H1 (cell line): ENCODE results near the gene ANGPTL8. TPM values are rescaled to one million over a fixed set of nuclear protein-coding genes. Genes with fewer than 3 reads are reported as not detected.

Source experiments
- CTCF ChIA-PET: fragments of 300-600 bp; sonication (Branson Sonifier 250); formaldehyde crosslinking; loops from one replicate; lab custom pipeline; 2021; ENCODE audit not compliant: partially characterized antibody; lab: Charles Lee
- POLR2A ChIA-PET: fragments of 300-600 bp; sonication (Branson Sonifier 250); formaldehyde crosslinking; loops from one replicate; lab custom pipeline; 2021; ENCODE audit warnings: inconsistent platforms; ENCODE audit not compliant: partially characterized antibody; lab: Charles Lee
- DNase-seq, 2 experiments: peaks; one replicate each; pipeline versions ENCODE4 v3.0.0 to v3.0.0-alpha.2; 2010 to 2022; ENCODE audit warnings: low spot score in 2 of 2, low read depth in 1 of 2, mixed read lengths in 1 of 2
- FAIRE-seq: peaks from 2 replicates; lab custom pipeline; 2011; peaks lifted over from hg19 to GRCh38; lab: Jason Lieb, UNC
- H2AFZ ChIP-seq: 2 replicates; pipeline ENCODE4 v1.8.1; 2012; ENCODE audit warnings: low read length, inconsistent platforms
- H2AK5ac ChIP-seq: 2 replicates; pipeline ENCODE4 v1.6.1; 2013; ENCODE audit warnings: low read depth, low read length
- H2BK120ac ChIP-seq: replicated peaks from 2 replicates; pipeline ENCODE3; 2013; ENCODE audit warnings: low read depth, low read length, inconsistent platforms
- H2BK12ac ChIP-seq: 2 replicates; pipeline ENCODE4 v1.6.1; 2013; ENCODE audit warnings: low read depth, low read length
- H2BK15ac ChIP-seq: 2 replicates; pipeline ENCODE4 v1.6.1; 2013; ENCODE audit warnings: low read length
- H2BK20ac ChIP-seq: 2 replicates; pipeline ENCODE4 v1.6.1; 2013; ENCODE audit warnings: low read length
- H2BK5ac ChIP-seq: 2 replicates; pipeline ENCODE4 v1.6.1; 2013; ENCODE audit warnings: low read depth, low read length
- H3K14ac ChIP-seq: 2 replicates; pipeline ENCODE4 v1.6.1; 2013; ENCODE audit warnings: inconsistent platforms; ENCODE audit not compliant: insufficient read length
- H3K18ac ChIP-seq: 2 replicates; pipeline ENCODE4 v1.6.1; 2013; ENCODE audit warnings: low read length; ENCODE audit errors: extremely low read depth
- H3K23ac ChIP-seq: 2 replicates; pipeline ENCODE4 v1.6.1; 2013; ENCODE audit warnings: inconsistent platforms; ENCODE audit not compliant: insufficient read length
- H3K23me2 ChIP-seq: 2 replicates; pipeline ENCODE4 v1.6.1; 2013; ENCODE audit warnings: low read depth, low read length
- H3K27ac ChIP-seq: 2 replicates; pipeline ENCODE4 v1.6.1; 2011; ENCODE audit warnings: low read depth, low read length, inconsistent platforms
- H3K27me3 ChIP-seq, 4 experiments: replicated peaks in 1 of 4; 1 replicate in 1 of 4; 2 replicates in 3 of 4; pipeline versions ENCODE4 v1.6.1 to v1.8.1; 2011 to 2013; ENCODE audit warnings: low read length in 3 of 4, mild to moderate bottlenecking in 3 of 4, inconsistent platforms in 2 of 4, mixed read lengths in 2 of 4, moderate library complexity in 1 of 4; ENCODE audit not compliant: control insufficient read depth in 3 of 4, insufficient read depth in 3 of 4; ENCODE audit errors: extremely low read depth in 1 of 4
- H3K36me3 ChIP-seq, 4 experiments: 2 replicates each; pipeline versions ENCODE4 v1.6.1 to v1.8.1; 2011 to 2013; ENCODE audit warnings: mild to moderate bottlenecking in 4 of 4, low read length in 3 of 4, moderate library complexity in 2 of 4, control low read depth in 1 of 4, inconsistent platforms in 1 of 4; ENCODE audit not compliant: insufficient read depth in 4 of 4, control insufficient read depth in 2 of 4
- H3K4ac ChIP-seq: replicated peaks from 2 replicates; pipeline ENCODE3; 2013; ENCODE audit warnings: low read length, low read depth, mixed read lengths, inconsistent platforms; ENCODE audit not compliant: insufficient read length
- H3K4me1 ChIP-seq, 4 experiments: replicated peaks in 1 of 4; 1 replicate in 1 of 4; 2 replicates in 3 of 4; pipeline versions ENCODE4 v1.6.1 to v1.8.1; 2011 to 2013; ENCODE audit warnings: low read length in 3 of 4, inconsistent platforms in 2 of 4, mixed read lengths in 1 of 4; ENCODE audit not compliant: insufficient read depth in 4 of 4, control insufficient read depth in 3 of 4
- H3K4me2 ChIP-seq, 2 experiments: 2 replicates each; pipeline versions ENCODE4 v1.6.1 to v1.8.1; 2011 to 2013; ENCODE audit warnings: low read depth in 2 of 2, low read length in 2 of 2, control low read depth in 1 of 2, inconsistent platforms in 1 of 2, mild to moderate bottlenecking in 1 of 2; ENCODE audit not compliant: insufficient read depth in 1 of 2
- H3K4me3 ChIP-seq, 4 experiments: fragments of 200-600, 300-600 bp in 1 of 4; sonication (generic), shearing (Covaris generic), sonication (Bioruptor Twin) in 1 of 4; 2 replicates each; pipeline versions ENCODE4 v1.5.1 to v1.8.1; 2011 to 2016; ENCODE audit warnings: low read length in 4 of 4, low read depth in 3 of 4, control low read depth in 2 of 4, inconsistent platforms in 2 of 4, mild to moderate bottlenecking in 2 of 4, mixed read lengths in 1 of 4, moderate library complexity in 1 of 4; ENCODE audit not compliant: insufficient read depth in 2 of 4; ENCODE audit errors: extremely low read depth in 1 of 4
- H3K56ac ChIP-seq: replicated peaks from 2 replicates; pipeline ENCODE3; 2013; ENCODE audit warnings: low read depth, mild to moderate bottlenecking, mixed read lengths, low read length, inconsistent platforms; ENCODE audit not compliant: insufficient read length
- H3K79me1 ChIP-seq: 2 replicates; pipeline ENCODE4 v1.6.1; 2013; ENCODE audit warnings: low read depth, low read length, control low read depth
- H3K79me2 ChIP-seq, 2 experiments: 2 replicates each; pipeline versions ENCODE4 v1.6.1 to v1.8.1; 2012 to 2013; ENCODE audit warnings: low read length in 2 of 2, mild to moderate bottlenecking in 2 of 2, inconsistent platforms in 1 of 2; ENCODE audit not compliant: insufficient read depth in 2 of 2, control insufficient read depth in 1 of 2
- H3K9ac ChIP-seq, 4 experiments: replicated peaks in 1 of 4; 1 replicate in 1 of 4; 2 replicates in 3 of 4; pipeline versions ENCODE4 v1.6.1 to v1.8.1; 2011 to 2013; ENCODE audit warnings: low read depth in 3 of 4, low read length in 3 of 4, control low read depth in 2 of 4, mild to moderate bottlenecking in 2 of 4, moderate library complexity in 2 of 4, inconsistent platforms in 1 of 4; ENCODE audit errors: extremely low read depth in 1 of 4
- H3K9me3 ChIP-seq, 2 experiments: 2 replicates each; pipeline versions ENCODE4 v1.6.1 to v1.8.1; 2012 to 2013; ENCODE audit warnings: mild to moderate bottlenecking in 2 of 2, moderate library complexity in 2 of 2, control low read depth in 1 of 2, inconsistent platforms in 1 of 2, low read depth in 1 of 2, low read length in 1 of 2, mixed read lengths in 1 of 2; ENCODE audit not compliant: insufficient read depth in 2 of 2
- H4K20me1 ChIP-seq, 2 experiments: replicated peaks in 1 of 2; 2 replicates each; pipeline versions ENCODE3 to v1.8.1; 2011 to 2013; ENCODE audit warnings: inconsistent platforms in 2 of 2, low read length in 2 of 2, mild to moderate bottlenecking in 1 of 2; ENCODE audit not compliant: insufficient read depth in 2 of 2, control insufficient read depth in 1 of 2
- H4K5ac ChIP-seq: 2 replicates; pipeline ENCODE4 v1.6.1; 2013; ENCODE audit warnings: low read length, low read depth, mixed read lengths, inconsistent platforms; ENCODE audit not compliant: insufficient read length
- H4K8ac ChIP-seq: 2 replicates; pipeline ENCODE4 v1.8.0; 2013; ENCODE audit warnings: mild to moderate bottlenecking, moderate library complexity, low read length, inconsistent platforms; ENCODE audit not compliant: insufficient read depth; ENCODE audit errors: extremely low read depth
- H4K91ac ChIP-seq: replicated peaks from 2 replicates; pipeline ENCODE3; 2013; ENCODE audit warnings: low read length, mixed read lengths, inconsistent platforms; ENCODE audit not compliant: insufficient read length
- FOSL1 ChIP-seq: IDR thresholded peaks from 2 replicates; pipeline ENCODE4 v1.6.1; 2011; ENCODE audit warnings: mild to moderate bottlenecking, low read depth, low read length, moderate library complexity; ENCODE audit not compliant: insufficient read depth
- JUN ChIP-seq: IDR thresholded peaks from 2 replicates; pipeline ENCODE4 v1.6.1; 2011; ENCODE audit warnings: low read depth, mild to moderate bottlenecking, improper control_type of control experiment, low read length
- SUZ12 ChIP-seq: fragments of 200-600 bp; sonication (generic); IDR thresholded peaks from 2 replicates; pipeline ENCODE4 v1.6.1; 2012; ENCODE audit warnings: mild to moderate bottlenecking, inconsistent platforms, low read length, moderate library complexity, mixed read lengths
- WGBS, 2 experiments: shearing (Covaris generic) in 1 of 2; methylation state at CpG; one replicate each; pipeline versions ENCODE4 v1.1.6 to v1.1.7; 2013 to 2015; ENCODE audit warnings: low lambda C conversion rate in 2 of 2, mixed read lengths in 2 of 2, inconsistent platforms in 1 of 2, low coverage in 1 of 2, missing lambda C conversion rate in 1 of 2; ENCODE audit not compliant: insufficient replicate concordance in 2 of 2, insufficient coverage in 1 of 2, insufficient read length in 1 of 2; ENCODE audit errors: extremely low coverage in 1 of 2, missing lambda C conversion rate in 1 of 2; 5-methylcytosine and 5-hydroxymethylcytosine counted together
- polyA plus RNA-seq, 7 experiments: library from polyadenylated mRNA; depleted of rRNA in 3 of 7; stranded (reverse) in 5 of 7; unstranded in 2 of 7; fragments of >200 nt in 5 of 7; fragments of 200-250 nt in 2 of 7; gene quantifications; 1 replicate in 5 of 7; 2 replicates in 1 of 7; 4 replicates in 1 of 7; pipeline versions ENCODE4 v1.2.1 to v1.2.3, GENCODE V29; 2011 to 2013; ENCODE audit warnings: missing spikeins in 2 of 7, mixed read lengths in 2 of 7
- total RNA-seq: library from RNA; stranded (reverse); fragmentation: NEBNext Ultra II Directional; extraction: Animal tissue kit (Norgen Biotek cat#: 25700); gene quantifications from 2 replicates; pipeline ENCODE4 v1.2.1, GENCODE V29; 2021

Gene ANGPTL8
- total and polyA plus RNA-seq, 2 of the 8 experiments (the other 6 are each of a cell fraction or from before 2014, with no cell fraction given) = not detected

- H2AK5ac ChIP-seq = no peak overlapping the region
- DNase-seq = no peak
- H2BK15ac ChIP-seq = no peak overlapping the region
- peaks cover 0 to 1% of the 10 kb centered on the region in 2 experiments for H4K20me1 ChIP-seq
- WGBS, 2 experiments = 93% methylated on average over 9 of the region's 15 CpGs; no CpG with 5 or more reads in 1 of the 2 experiments
- no peak overlapping the region for H3K4me3 ChIP-seq
- POLR2A ChIA-PET = interaction anchor here (0.6 to 1.3 kb wide), 4 partner anchors 8 to 77 kb away, joined by 3 read pairs; no protein-coding TSS in a partner anchor
- H2BK120ac ChIP-seq = no peak overlapping the region
- peaks cover 0 to 6% (median 1%) of the 10 kb centered on the region in 4 experiments; a peak in 2 of 8 replicates for H3K36me3 ChIP-seq
- no peak overlapping the region for H3K56ac ChIP-seq
- no peak overlapping the region for H3K4me2 ChIP-seq
- CTCF ChIA-PET = interaction anchor here (1.0 to 1.7 kb wide), 3 partner anchors 9 to 90 kb away, joined by 3 to 4 read pairs (median 4); no protein-coding TSS in a partner anchor
- no peak overlapping the region for H3K18ac ChIP-seq
- no peak for FAIRE-seq
- H4K91ac ChIP-seq = no peak overlapping the region
- no peak overlapping the region for H4K5ac ChIP-seq
- peaks cover 6% of the 10 kb centered on the region; the same call in 1 of the 2 replicates for H3K23me2 ChIP-seq
- H3K79me2 ChIP-seq = no peaks in the 10 kb centered on the region
- no peak overlapping the region for H3K27ac ChIP-seq
- H2BK20ac ChIP-seq = no peak overlapping the region
- no peak overlapping the region for H2BK12ac ChIP-seq
- no peak overlapping the region for H2AFZ ChIP-seq
- H3K4me1 ChIP-seq = peaks cover 0 to 3% (median 2%) of the 10 kb centered on the region in 4 experiments; a peak in 4 of 7 replicates
- no peak overlapping the region for H4K8ac ChIP-seq
- H3K27me3 ChIP-seq = no peaks in the 10 kb centered on the region
- no peak overlapping the region for H2BK5ac ChIP-seq
- H3K4ac ChIP-seq = no peak overlapping the region
- H3K9ac ChIP-seq = no peak overlapping the region
- no peak overlapping the region for H3K14ac ChIP-seq
- no peaks in the 10 kb centered on the region for H3K9me3 ChIP-seq
- H3K79me1 ChIP-seq = no peaks in the 10 kb centered on the region; the same call in 1 of the 2 replicates
- no peak overlapping the region for H3K23ac ChIP-seq
- no peak for TF ChIP-seq FOSL1
- no peak for TF ChIP-seq SUZ12
- TF ChIP-seq JUN = no peak
Measured at GRCh38 chr19:11200015-11200574, 39.3 kb upstream of the ANGPTL8 start.
